Neural progenitor cell (in vitro differentiated cells): ENCODE results near the gene IDUA. TPM values are rescaled to one million over a fixed set of nuclear protein-coding genes. Genes with fewer than 3 reads are reported as not detected.
"Not testable (repeated sequence)": the region's sequence is repeated elsewhere in the genome, so short reads cannot be mapped to it uniquely, and the experiment has no call there.

Source experiments
- DNase-seq: peaks from one replicate; pipeline ENCODE4 v3.0.0-alpha.2; 2016; ENCODE audit warnings: low spot score
- H2AFZ ChIP-seq: fragments of 200-600 bp; sonication (generic); replicated peaks from 2 replicates; pipeline ENCODE4 v1.6.1; 2016; ENCODE audit warnings: antibody characterized with exemption
- H3F3A ChIP-seq: fragments of 200-600 bp; sonication (generic); 2 replicates; pipeline ENCODE4 v1.6.1; 2016; ENCODE audit warnings: antibody characterized with exemption, low read depth
- H3K27ac ChIP-seq: fragments of 200-600 bp; sonication (generic); 2 replicates; pipeline ENCODE4 v1.5.1; 2016; ENCODE audit warnings: mild to moderate bottlenecking
- H3K27me3 ChIP-seq: fragments of 200-600 bp; sonication (generic); 2 replicates; pipeline ENCODE4 v1.6.1; 2016; ENCODE audit warnings: mild to moderate bottlenecking, moderate library complexity
- H3K36me3 ChIP-seq: fragments of 200-600 bp; sonication (generic); 2 replicates; pipeline ENCODE4 v1.5.1; 2016
- H3K4me1 ChIP-seq: fragments of 200-600 bp; sonication (generic); 2 replicates; pipeline ENCODE4 v1.6.1; 2016; ENCODE audit warnings: mixed run types
- H3K4me2 ChIP-seq: fragments of 200-600 bp; sonication (generic); 2 replicates; pipeline ENCODE4 v1.6.1; 2016
- H3K4me3 ChIP-seq: fragments of 200-600 bp; sonication (generic); 2 replicates; pipeline ENCODE4 v1.5.1; 2016
- H3K79me2 ChIP-seq: fragments of 200-600 bp; sonication (generic); 2 replicates; pipeline ENCODE4 v1.6.1; 2016; ENCODE audit warnings: low read depth
- H3K9ac ChIP-seq: fragments of 200-600 bp; sonication (generic); 2 replicates; pipeline ENCODE4 v1.6.1; 2016
- H3K9me3 ChIP-seq: fragments of 200-600 bp; sonication (generic); 2 replicates; pipeline ENCODE4 v1.5.1; 2016; ENCODE audit warnings: low read depth
- H4K20me1 ChIP-seq: fragments of 200-600 bp; sonication (generic); 2 replicates; pipeline ENCODE4 v1.6.1; 2016; ENCODE audit warnings: low read depth
- H3K27ac Mint-ChIP-seq: 3 replicates; pipeline ENCODE4 v1.8.0; 2021; ENCODE audit warnings: mixed read lengths
- H3K27me3 Mint-ChIP-seq: 2 replicates; pipeline ENCODE4 v1.8.0; 2022; ENCODE audit warnings: low read depth, mild to moderate bottlenecking, inconsistent platforms, moderate library complexity, mixed read lengths; ENCODE audit not compliant: insufficient read depth
- H3K36me3 Mint-ChIP-seq: 3 replicates; pipeline ENCODE4 v1.8.0; 2021; ENCODE audit warnings: mixed read lengths
- H3K4me1 Mint-ChIP-seq: 3 replicates; pipeline ENCODE4 v1.8.0; 2021; ENCODE audit warnings: mixed read lengths
- H3K4me3 Mint-ChIP-seq: 3 replicates; pipeline ENCODE4 v1.8.0; 2021; ENCODE audit warnings: mild to moderate bottlenecking, moderate library complexity, mixed read lengths
- H3K9me3 Mint-ChIP-seq: 3 replicates; pipeline ENCODE4 v1.8.0; 2020; ENCODE audit warnings: mixed read lengths
- CTCF ChIP-seq: fragments of 200-600 bp; sonication (generic); IDR thresholded peaks from 2 replicates; pipeline ENCODE4 v1.5.1; 2017; ENCODE audit warnings: antibody characterized with exemption, mild to moderate bottlenecking
- EZH2 ChIP-seq: fragments of 200-600 bp; sonication (generic); IDR thresholded peaks from 2 replicates; pipeline ENCODE4 v1.6.1; 2017; ENCODE audit warnings: antibody characterized with exemption, mild to moderate bottlenecking, moderate library complexity
- EZH2phosphoT487 ChIP-seq: fragments of 200-600 bp; sonication (generic); IDR thresholded peaks from 2 replicates; pipeline ENCODE4 v1.6.1; 2017; ENCODE audit warnings: antibody characterized with exemption
- total RNA-seq: library from RNA; depleted of rRNA; stranded (reverse); fragments of >200 nt; gene quantifications from 2 replicates; pipeline ENCODE4 v1.2.3, GENCODE V29; 2015; ENCODE audit warnings: low replicate concordance

IDUA gene
- total RNA-seq, 1 donor from 2014 or later: 0.47 TPM

- no peak for DNase-seq
- peaks cover 2% of the 10 kb centered on the region for H3K36me3 Mint-ChIP-seq
- H3K27ac Mint-ChIP-seq: no peak overlapping the region
- no peaks in the 10 kb centered on the region for H3K9me3 ChIP-seq
- H3K4me3 Mint-ChIP-seq: peak overlapping the region; percentile 63
- H3K4me3 ChIP-seq: peak overlapping the region; percentile 54
- peaks cover 4% of the 10 kb centered on the region for H3K9me3 Mint-ChIP-seq
- H3K4me2 ChIP-seq: peak overlapping the region; percentile 95
- peaks cover 4% of the 10 kb centered on the region for H3K4me1 ChIP-seq
- H3K9ac ChIP-seq: no peak overlapping the region
- H3F3A ChIP-seq: no peaks in the 10 kb centered on the region
- peaks cover 39% of the 10 kb centered on the region for H3K27me3 Mint-ChIP-seq
- H3K27me3 ChIP-seq: peaks cover 71% of the 10 kb centered on the region
- H3K4me1 Mint-ChIP-seq: peaks cover 11% of the 10 kb centered on the region
- no peaks in the 10 kb centered on the region for H3K36me3 ChIP-seq
- H2AFZ ChIP-seq: no peak overlapping the region
- H4K20me1 ChIP-seq: peaks cover 32% of the 10 kb centered on the region
- no peaks in the 10 kb centered on the region for H3K79me2 ChIP-seq
- TF ChIP-seq EZH2phosphoT487 (peak; percentile 52), EZH2 (no peak), CTCF (no peak)
- no peak overlapping the region for H3K27ac ChIP-seq
Observed at GRCh38 chr4:996997-997374, 10.1 kb downstream of the IDUA start.

- H2AFZ ChIP-seq: no peak overlapping the region
- TF ChIP-seq EZH2phosphoT487 (peak; percentile 67), CTCF (no peak), EZH2 (peak; percentile 79)
- peak overlapping the region; percentile 54 for H3K4me3 ChIP-seq
- H3K36me3 ChIP-seq: no peaks in the 10 kb centered on the region
- H3K4me2 ChIP-seq: peak overlapping the region; percentile 95
- peaks cover 76% of the 10 kb centered on the region for H3K27me3 ChIP-seq
- Mint-ChIP-seq H3K4me1 (peaks cover 11% of the 10 kb centered on the region), H3K36me3 (peaks cover 2% of the 10 kb centered on the region), H3K4me3 (no peak overlapping the region), H3K9me3 (peaks cover 4% of the 10 kb centered on the region), H3K27me3 (peaks cover 41% of the 10 kb centered on the region), H3K27ac (no peak overlapping the region)
- H3K9me3 ChIP-seq: no peaks in the 10 kb centered on the region
- no peak overlapping the region for H3K9ac ChIP-seq
- no peak overlapping the region for H3K27ac ChIP-seq
- peak; percentile 78 for DNase-seq
- H3K79me2 ChIP-seq: no peaks in the 10 kb centered on the region
- peaks cover 6% of the 10 kb centered on the region for H3K4me1 ChIP-seq
- no peaks in the 10 kb centered on the region for H3F3A ChIP-seq
- H4K20me1 ChIP-seq: peaks cover 37% of the 10 kb centered on the region
Observed at GRCh38 chr4:997375-998071, 10.7 kb downstream of the IDUA start.

GRCh38 chr4:998096-998691 lies 11.3 kb downstream of the IDUA start:
- no peak overlapping the region for H3K9ac ChIP-seq
- no peaks in the 10 kb centered on the region for H3K36me3 ChIP-seq
- Mint-ChIP-seq H3K36me3 (peaks cover 2% of the 10 kb centered on the region), H3K27ac (no peak overlapping the region), H3K27me3 (peaks cover 41% of the 10 kb centered on the region), H3K4me1 (peaks cover 9% of the 10 kb centered on the region), H3K9me3 (peaks cover 4% of the 10 kb centered on the region), H3K4me3 (peak overlapping the region; percentile 78)
- no peak overlapping the region for H3K4me2 ChIP-seq
- H3K4me1 ChIP-seq: peaks cover 9% of the 10 kb centered on the region
- TF ChIP-seq CTCF: no peak
- TF ChIP-seq EZH2phosphoT487: no peak
- TF ChIP-seq EZH2: no peak
- H3K9me3 ChIP-seq: no peaks in the 10 kb centered on the region
- no peak for DNase-seq
- no peak overlapping the region for H2AFZ ChIP-seq
- H3K79me2 ChIP-seq: no peaks in the 10 kb centered on the region
- H3K4me3 ChIP-seq: peak overlapping the region; percentile 54
- H4K20me1 ChIP-seq: peaks cover 40% of the 10 kb centered on the region
- H3K27me3 ChIP-seq: peaks cover 83% of the 10 kb centered on the region
- H3K27ac ChIP-seq: no peak overlapping the region
- H3F3A ChIP-seq: no peaks in the 10 kb centered on the region

GRCh38 chr4:999240-999863 lies 12.5 kb downstream of the IDUA start:
- peaks cover 44% of the 10 kb centered on the region for H3K27me3 Mint-ChIP-seq
- H3K36me3 ChIP-seq, H3F3A ChIP-seq, H3K4me2 ChIP-seq, H3K27ac ChIP-seq, H3K9ac ChIP-seq, H2AFZ ChIP-seq, H3K4me1 Mint-ChIP-seq, H3K4me3 ChIP-seq, H3K36me3 Mint-ChIP-seq, DNase-seq, H3K4me1 ChIP-seq, H3K79me2 ChIP-seq, H3K9me3 ChIP-seq, H3K9me3 Mint-ChIP-seq: not testable (repeated sequence)
- Histone ChIP-seq H4K20me1 (peaks cover 46% of the 10 kb centered on the region), H3K27me3 (peaks cover 95% of the 10 kb centered on the region)
- H3K27ac Mint-ChIP-seq: peak overlapping the region; percentile 27
- H3K4me3 Mint-ChIP-seq: peak overlapping the region; percentile 71
